ENCODE data around the gene ADGRA1.

ADGRA1 gene

GRCh38 chr10:133110609-133111275, 23.0 kb downstream of the ADGRA1 start:
- DNase-seq = no peak

GRCh38 chr10:133111640-133112039, 23.9 kb downstream of the ADGRA1 start:
- DNase-seq = peak in 9 of 56 donors; percentile 10 to 69 (median 32)

DNA sequence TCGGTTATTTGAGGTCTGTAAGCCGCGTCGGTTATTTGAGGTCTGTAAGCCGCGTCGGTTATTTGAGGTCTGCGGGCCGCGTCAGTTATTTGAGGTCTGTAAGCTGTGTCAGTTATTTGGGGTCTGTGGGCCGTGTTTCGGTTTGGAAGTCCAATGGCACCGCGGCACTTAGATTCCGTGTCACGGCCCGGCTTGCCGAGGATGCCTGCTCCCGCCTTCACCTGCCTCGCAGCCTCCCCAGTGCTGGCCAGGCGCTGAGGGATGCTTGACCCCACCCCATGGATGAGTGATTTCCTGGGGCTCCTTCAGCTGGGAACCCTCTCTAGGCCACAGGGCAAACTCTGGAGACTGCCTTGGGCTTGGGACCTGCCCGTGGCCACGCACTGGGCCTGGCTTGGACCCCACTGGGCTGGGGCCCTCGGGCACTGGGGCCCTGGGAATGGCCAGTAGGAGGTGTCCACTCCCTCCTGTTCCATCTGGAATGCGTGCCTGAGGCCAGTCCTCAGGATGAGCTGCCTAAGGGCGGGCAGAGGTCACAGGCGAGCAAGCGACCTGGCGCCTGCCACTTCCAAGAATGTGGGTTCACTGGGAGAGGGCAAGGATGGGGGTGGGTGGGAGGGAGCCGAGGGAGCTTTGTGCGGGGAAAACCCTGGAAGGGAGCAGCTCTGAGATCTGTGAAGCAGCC, 25.6 kb downstream of the ADGRA1 start:
- DNase-seq = no peak

DNA sequence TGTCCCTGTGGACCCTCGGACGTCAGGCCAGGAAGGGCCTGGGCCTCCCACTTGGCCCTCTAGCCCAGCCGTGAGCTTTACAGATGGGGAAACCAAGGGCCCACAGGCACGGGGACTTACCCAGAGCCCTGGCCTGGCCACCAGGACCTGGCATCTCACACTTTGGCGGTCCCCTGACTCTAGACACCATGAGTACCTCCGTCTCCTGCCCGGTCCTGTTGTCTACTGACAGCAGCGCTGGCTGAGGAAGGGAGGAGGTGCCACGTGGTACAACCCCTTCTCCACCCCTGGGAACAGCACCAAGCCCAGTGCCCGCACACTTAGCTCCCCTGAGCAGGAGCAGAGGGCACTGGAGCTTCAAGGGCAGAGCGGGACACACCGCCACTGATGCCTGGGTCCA, 26.1 kb downstream of the ADGRA1 start:
- no peak for DNase-seq

DNA sequence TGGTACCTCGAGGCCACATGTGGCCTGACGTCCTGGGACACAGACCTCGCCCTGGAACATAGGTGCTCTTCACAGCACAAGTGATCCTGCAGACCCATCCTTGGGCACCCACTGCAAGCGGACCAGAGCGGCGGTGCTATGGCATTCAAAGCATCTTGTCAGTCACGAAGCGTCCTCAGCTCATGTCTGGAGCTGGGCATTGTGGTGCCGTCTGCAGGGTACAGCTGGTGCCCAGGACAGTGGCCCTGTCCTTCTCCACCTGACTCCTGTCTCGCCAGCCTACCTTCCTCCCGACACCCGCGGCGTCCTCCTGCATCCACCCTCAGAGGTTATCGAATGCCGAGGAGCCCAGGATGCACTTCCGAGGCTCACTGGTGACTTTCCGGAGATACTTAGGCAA, 26.5 kb downstream of the ADGRA1 start:
- DNase-seq = no peak

GRCh38 chr10:133114726-133115452, 27.2 kb downstream of the ADGRA1 start:
- DNase-seq = no peak

GRCh38 chr10:133115453-133115842, 27.7 kb downstream of the ADGRA1 start:
- DNase-seq = no peak

- DNase-seq = no peak
Observed at GRCh38 chr10:133115976-133116375, 28.3 kb downstream of the ADGRA1 start.

GRCh38 chr10:133116455-133116854, 28.7 kb downstream of the ADGRA1 start:
- no peak for DNase-seq

DNA sequence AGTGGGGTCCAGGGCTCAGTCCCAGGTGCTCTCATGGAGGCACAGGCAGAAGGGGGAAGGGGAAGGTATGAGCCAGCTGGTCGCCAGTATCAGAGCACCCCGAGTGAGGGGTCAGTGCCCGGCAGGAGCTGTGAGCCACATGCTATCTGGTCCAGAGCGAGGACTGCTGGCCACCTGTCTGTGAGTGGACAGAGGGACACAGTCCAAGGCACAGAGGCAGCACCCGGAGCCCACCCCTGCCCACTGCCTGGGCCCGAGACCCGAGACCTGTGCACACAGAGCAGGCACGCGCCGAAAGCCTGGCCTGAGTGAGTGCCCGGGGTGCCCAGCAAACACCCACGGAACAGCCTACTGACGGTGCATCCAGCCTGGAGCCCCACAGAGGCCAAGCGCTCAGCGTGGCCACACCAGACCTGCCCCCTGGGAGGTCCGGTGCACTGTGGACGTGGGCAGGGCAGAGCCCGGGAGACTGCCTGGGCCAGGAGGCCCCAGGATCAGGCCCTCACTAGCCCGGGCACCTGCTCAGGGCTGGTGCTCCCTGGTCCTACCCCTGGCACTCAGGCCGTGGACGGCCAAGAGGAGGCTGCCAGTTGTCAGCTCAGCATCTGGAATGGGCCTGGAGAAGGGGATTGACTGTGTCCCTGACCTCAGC, 29.4 kb downstream of the ADGRA1 start:
- DNase-seq = no peak

DNA sequence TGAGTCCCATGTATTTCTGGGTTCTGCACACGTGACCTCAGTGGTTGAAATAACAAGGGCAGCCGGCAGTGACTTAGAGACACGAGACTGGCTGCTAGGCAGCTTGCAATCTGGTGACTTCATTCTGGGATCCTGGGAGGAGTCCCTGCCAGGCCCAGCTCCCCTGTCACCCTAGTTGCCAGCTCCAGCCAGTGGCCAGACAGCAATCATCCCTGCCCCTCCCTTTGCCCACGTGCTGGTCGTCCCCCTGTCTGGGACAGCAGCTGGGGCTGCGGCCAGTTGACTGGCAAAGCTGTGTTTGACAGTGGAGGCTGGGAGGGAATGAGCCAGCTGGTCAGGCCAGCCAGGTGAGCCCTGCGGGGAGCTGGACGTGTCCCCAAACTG, 30.0 kb downstream of the ADGRA1 start:
- no peak for DNase-seq

DNA sequence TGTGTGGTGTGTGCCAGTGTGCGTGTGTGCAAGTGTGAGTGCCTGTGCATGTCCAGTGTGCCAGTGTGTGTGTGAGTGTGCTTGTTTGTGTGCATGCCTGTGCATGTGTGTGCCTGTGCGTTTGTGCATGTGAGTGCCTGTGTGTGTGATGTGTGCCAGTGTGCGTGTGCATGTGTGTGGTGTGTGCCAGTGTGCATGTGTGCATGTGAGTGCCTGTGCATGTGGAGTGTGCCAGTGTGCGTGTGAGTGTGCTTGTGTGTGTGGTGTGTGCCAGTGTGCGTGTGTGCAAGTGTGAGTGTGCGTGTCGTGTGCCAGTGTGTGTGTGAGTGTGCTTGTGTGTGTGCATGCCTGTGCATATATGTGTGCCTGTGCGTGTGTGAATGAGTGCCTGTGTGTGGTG, 33.8 kb downstream of the ADGRA1 start:
- DNase-seq = no peak

GRCh38 chr10:133122171-133122935, 34.6 kb downstream of the ADGRA1 start:
- DNase-seq = no peak

GRCh38 chr10:133123050-133123745, 35.5 kb downstream of the ADGRA1 start:
- no peak for DNase-seq

DNA sequence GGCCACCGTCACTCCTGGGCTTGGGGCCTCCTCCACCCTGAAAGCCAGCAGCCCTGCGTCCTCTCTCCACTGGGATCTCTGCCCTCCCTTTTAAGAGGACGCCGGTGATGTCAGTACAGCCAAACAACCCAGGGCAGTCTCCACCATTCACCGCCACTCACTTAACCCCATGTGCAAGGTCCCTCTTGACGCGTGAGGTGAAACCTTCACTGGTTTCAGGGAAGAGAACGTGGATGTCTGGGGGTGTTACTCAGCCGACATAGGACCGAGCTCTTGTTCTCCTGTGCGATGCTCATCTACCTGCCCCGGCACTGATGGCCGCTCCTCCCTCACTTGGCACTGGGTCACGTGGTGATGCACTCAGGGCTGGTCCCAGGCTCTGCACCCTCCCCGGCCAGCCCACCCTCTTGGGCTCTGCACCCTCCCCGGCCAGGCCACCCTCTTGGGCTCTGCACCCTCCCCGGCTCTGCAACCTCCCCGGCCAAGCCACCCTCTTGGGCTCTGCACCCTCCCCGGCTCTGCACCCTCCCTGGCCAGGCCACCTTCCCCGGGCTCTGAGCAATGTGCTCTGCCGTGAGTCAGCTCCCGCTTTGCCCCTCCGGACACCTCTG, 36.1 kb downstream of the ADGRA1 start:
- DNase-seq = no peak

- DNase-seq = peak in 11 of 56 donors; percentile 5 to 66 (median 22)
Observed at GRCh38 chr10:133124357-133125211, 36.9 kb downstream of the ADGRA1 start.

- no peak for DNase-seq
Observed at GRCh38 chr10:133125901-133126300, 38.2 kb downstream of the ADGRA1 start.

DNA sequence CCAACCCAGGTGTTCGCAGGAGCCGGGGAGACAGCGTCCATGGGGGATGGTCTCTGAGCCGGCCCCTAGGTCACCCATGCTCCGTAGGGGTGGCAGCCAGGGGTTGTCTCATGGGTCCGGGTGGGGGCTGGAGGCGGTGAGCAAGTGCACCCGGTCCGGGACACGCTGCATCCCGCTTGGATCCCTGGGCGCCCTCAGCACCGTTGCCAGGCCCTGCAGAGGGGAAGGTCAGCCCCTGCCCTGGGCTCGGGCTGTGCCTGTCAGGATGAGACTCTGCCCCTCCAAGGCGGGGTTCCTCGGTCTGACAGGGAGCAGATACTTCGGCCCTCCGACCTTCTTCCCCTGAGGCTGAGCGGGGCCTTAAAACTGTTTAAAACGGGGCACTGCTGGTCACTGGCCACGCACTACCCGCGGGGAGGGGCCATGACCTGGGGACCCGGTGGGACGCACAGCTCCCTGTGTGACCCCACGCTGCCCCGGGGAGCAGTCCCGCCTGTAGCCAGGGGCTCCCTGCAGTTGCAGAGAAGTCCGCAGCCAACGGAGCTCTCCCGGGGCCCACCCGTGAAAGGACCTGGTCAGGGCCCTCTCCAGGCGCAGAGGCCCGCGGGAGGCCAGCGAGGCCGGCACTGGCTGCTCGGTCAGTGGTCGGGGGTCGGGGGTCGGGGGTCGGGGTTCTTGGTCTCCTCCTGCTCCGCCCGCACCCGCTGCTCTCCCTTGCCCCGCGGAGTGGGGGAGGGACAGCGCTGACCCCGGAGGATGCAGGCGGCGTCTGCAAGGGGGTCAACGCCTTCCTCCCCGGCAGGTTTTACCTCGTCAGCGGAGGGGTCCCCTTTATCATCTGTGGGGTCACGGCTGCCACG, 38.9 kb downstream of the ADGRA1 start:
- DNase-seq = no peak

All from amygdala (tissue), 56 donors.